K562 (cell line): ENCODE data around the gene NFS1.

ENCODE experiments used
- CHD1 ChIP-seq: fragments of 200-600 bp; sonication (generic); IDR thresholded peaks from one replicate; pipeline ENCODE4 v1.6.1; 2012; ENCODE audit warnings: mild to moderate bottlenecking, moderate library complexity, low read length, inconsistent platforms
- HIVEP1 ChIP-seq: fragments of 250-450 bp; sonication (Bioruptor Pico); IDR thresholded peaks from 2 replicates; pipeline ENCODE4 v1.4.0; 2020; ENCODE audit warnings: mild to moderate bottlenecking
- NBN ChIP-seq: fragments of 450-650 bp; IDR thresholded peaks from 2 replicates; pipeline ENCODE4 v1.6.1; 2016; ENCODE audit warnings: low read depth, mild to moderate bottlenecking
- RAD21 ChIP-seq, 2 experiments: fragments of 250-450 bp in 1 of 2; fragments of 450-650 bp in 1 of 2; sonication (Bioruptor Pico) in 1 of 2; formaldehyde crosslinking in 1 of 2; IDR thresholded peaks in 1 of 2; conservative IDR thresholded peaks in 1 of 2; 2 replicates each; pipeline versions ENCODE4 v1.4.0 to v1.8.0; 2020 to 2022; ENCODE audit warnings: mild to moderate bottlenecking in 2 of 2, moderate library complexity in 1 of 2
- TAF1 ChIP-seq: IDR thresholded peaks from 2 replicates; pipeline ENCODE4 v1.6.1; 2011; ENCODE audit warnings: mild to moderate bottlenecking, low read length, moderate library complexity; ENCODE audit not compliant: insufficient read depth, control insufficient read depth, severe bottlenecking; ENCODE audit errors: extremely low read depth
- TF ChIP-seq, protein P1 (sequence below): fragments of 250-450 bp; sonication (Bioruptor Pico); IDR thresholded peaks from 2 replicates; pipeline ENCODE4 v1.5.0; 2021

DNA sequence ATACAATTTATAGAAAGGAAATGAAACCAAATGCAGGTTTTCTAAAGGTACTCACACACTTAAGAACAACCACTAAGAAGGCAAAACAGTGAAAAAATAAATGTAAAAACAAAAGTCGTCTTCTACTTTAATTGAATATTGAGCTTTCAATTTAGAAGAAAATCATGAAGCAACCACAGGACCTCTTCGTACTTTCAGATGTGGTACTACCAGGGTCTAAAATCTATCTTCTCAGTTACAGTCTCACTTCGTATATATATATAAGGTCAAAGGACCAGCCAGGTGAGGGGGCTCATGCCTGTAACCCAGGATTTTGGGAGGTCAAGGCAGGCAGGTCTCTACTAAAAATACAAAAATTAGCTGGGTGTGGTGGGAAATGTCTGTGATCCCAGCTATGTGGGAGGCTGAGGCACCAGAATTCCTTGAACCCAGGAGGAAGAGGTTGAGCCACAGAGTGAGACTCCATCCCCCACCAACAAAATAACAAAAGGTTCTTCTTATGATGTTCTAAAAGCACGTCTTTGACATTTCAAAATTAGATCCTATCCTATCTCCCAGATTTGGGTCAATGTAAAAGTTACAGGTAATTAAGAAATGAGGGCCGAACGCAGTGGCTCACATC is 12.5 kb upstream of the NFS1 start:
- no peak for TF ChIP-seq TAF1
- TF ChIP-seq HIVEP1 (CRISPR knock-in tag) = no peak
- TF ChIP-seq NBN = no peak
- no peak for TF ChIP-seq CHD1
- TF ChIP-seq RAD21 (CRISPR knock-in tag; conservative IDR thresholded peaks at IDR 0.05 in 1 of 2, IDR thresholded peaks at IDR 0.05 in 1 of 2) = no peak
- TF ChIP-seq, protein P1, sequence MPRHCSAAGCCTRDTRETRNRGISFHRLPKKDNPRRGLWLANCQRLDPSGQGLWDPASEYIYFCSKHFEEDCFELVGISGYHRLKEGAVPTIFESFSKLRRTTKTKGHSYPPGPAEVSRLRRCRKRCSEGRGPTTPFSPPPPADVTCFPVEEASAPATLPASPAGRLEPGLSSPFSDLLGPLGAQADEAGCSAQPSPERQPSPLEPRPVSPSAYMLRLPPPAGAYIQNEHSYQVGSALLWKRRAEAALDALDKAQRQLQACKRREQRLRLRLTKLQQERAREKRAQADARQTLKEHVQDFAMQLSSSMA (CRISPR knock-in tag) = no peak
